NB4 (cell line): ENCODE data around the gene ZBTB7C.

Experiments used
- MYC ChIP-seq: IDR thresholded peaks from 2 replicates; pipeline ENCODE4 v1.6.1; 2011; ENCODE audit warnings: low read depth, low read length
- POLR2A ChIP-seq: IDR thresholded peaks from 2 replicates; pipeline ENCODE4 v1.6.1; 2011; ENCODE audit warnings: mild to moderate bottlenecking; ENCODE audit not compliant: insufficient read length; ENCODE audit errors: extremely low read depth
- TF ChIP-seq, protein P1 (sequence below): IDR thresholded peaks from one replicate; pipeline ENCODE4 v1.5.1; 2012; ENCODE audit warnings: low read depth, low read length
- TF ChIP-seq, protein P2 (sequence below): IDR thresholded peaks from 2 replicates; pipeline ENCODE4 v1.6.1; 2011; ENCODE audit warnings: low read depth, low read length

DNA sequence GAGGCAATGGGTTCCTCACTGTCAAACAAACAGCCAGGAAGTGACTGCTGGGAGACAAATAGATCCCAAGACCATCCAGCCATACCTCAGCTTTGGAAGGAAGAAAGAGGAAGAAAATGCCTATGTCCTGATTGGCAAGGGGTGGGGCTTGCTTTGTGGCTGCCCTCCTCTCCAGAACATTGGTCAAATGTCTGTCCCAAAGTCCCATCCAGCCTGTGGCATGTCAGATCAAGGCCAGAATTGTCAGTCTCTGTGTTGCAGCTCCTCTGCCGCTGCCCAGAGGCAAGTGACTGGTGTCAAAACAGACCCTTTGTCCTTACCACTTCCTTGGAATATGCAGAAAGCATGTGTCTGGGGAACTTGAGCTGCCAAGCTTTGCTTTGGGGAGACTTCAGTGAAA lies 415.8 kb downstream of the ZBTB7C start:
- TF ChIP-seq, protein P1, sequence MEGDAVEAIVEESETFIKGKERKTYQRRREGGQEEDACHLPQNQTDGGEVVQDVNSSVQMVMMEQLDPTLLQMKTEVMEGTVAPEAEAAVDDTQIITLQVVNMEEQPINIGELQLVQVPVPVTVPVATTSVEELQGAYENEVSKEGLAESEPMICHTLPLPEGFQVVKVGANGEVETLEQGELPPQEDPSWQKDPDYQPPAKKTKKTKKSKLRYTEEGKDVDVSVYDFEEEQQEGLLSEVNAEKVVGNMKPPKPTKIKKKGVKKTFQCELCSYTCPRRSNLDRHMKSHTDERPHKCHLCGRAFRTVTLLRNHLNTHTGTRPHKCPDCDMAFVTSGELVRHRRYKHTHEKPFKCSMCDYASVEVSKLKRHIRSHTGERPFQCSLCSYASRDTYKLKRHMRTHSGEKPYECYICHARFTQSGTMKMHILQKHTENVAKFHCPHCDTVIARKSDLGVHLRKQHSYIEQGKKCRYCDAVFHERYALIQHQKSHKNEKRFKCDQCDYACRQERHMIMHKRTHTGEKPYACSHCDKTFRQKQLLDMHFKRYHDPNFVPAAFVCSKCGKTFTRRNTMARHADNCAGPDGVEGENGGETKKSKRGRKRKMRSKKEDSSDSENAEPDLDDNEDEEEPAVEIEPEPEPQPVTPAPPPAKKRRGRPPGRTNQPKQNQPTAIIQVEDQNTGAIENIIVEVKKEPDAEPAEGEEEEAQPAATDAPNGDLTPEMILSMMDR = no peak
- TF ChIP-seq POLR2A (no peak), MYC (no peak)
- TF ChIP-seq, protein P2, sequence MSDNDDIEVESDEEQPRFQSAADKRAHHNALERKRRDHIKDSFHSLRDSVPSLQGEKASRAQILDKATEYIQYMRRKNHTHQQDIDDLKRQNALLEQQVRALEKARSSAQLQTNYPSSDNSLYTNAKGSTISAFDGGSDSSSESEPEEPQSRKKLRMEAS = no peak
